IPS-18a (cell line): ENCODE measurements around the gene KCNC4.

Experiments
- H3K27ac ChIP-seq: one replicate; pipeline ENCODE4 v1.5.1; 2013; ENCODE audit warnings: low read length
- H3K27me3 ChIP-seq: one replicate; pipeline ENCODE4 v1.6.1; 2013; ENCODE audit warnings: mild to moderate bottlenecking, low read length; ENCODE audit not compliant: control insufficient read depth, insufficient read depth
- H3K36me3 ChIP-seq: one replicate; pipeline ENCODE4 v1.6.1; 2013; ENCODE audit warnings: low read depth, low read length; ENCODE audit not compliant: control insufficient read depth
- H3K4me1 ChIP-seq: one replicate; pipeline ENCODE4 v1.6.1; 2013; ENCODE audit warnings: low read depth, low read length; ENCODE audit not compliant: control insufficient read depth
- H3K4me3 ChIP-seq: one replicate; pipeline ENCODE4 v1.5.1; 2013; ENCODE audit warnings: low read length
- H3K9ac ChIP-seq: one replicate; pipeline ENCODE4 v1.6.1; 2013; ENCODE audit warnings: mild to moderate bottlenecking, low read length, moderate library complexity
- H3K9me3 ChIP-seq: one replicate; pipeline ENCODE4 v1.6.1; 2013; ENCODE audit warnings: low read depth, low read length; ENCODE audit not compliant: control insufficient read depth

KCNC4 gene

GRCh38 chr1:110215621-110216515 lies 5.8 kb downstream of the KCNC4 start:
- Histone ChIP-seq H3K4me1 (peaks cover 15% of the 10 kb centered on the region), H3K9me3 (no peaks in the 10 kb centered on the region), H3K27me3 (peaks cover 27% of the 10 kb centered on the region), H3K27ac (no peak overlapping the region), H3K36me3 (no peaks in the 10 kb centered on the region), H3K4me3 (no peak overlapping the region), H3K9ac (no peak overlapping the region)

GRCh38 chr1:110216844-110217444 lies 6.8 kb downstream of the KCNC4 start:
- Histone ChIP-seq H3K27me3 (peaks cover 16% of the 10 kb centered on the region), H3K4me1 (peaks cover 15% of the 10 kb centered on the region), H3K4me3 (no peak overlapping the region), H3K27ac (no peak overlapping the region), H3K9ac (no peak overlapping the region), H3K36me3 (no peaks in the 10 kb centered on the region), H3K9me3 (no peaks in the 10 kb centered on the region)

- no peaks in the 10 kb centered on the region for H3K9me3 ChIP-seq
- peaks cover 4% of the 10 kb centered on the region for H3K27me3 ChIP-seq
- peaks cover 5% of the 10 kb centered on the region for H3K4me1 ChIP-seq
- H3K36me3 ChIP-seq, result no peaks in the 10 kb centered on the region
- H3K9ac ChIP-seq, result no peak overlapping the region
- H3K4me3 ChIP-seq, result no peak overlapping the region
- H3K27ac ChIP-seq, result no peak overlapping the region
Observed at GRCh38 chr1:110218137-110218536, 8.0 kb downstream of the KCNC4 start.

GRCh38 chr1:110218739-110219138 lies 8.6 kb downstream of the KCNC4 start:
- no peak overlapping the region for H3K4me3 ChIP-seq

GRCh38 chr1:110220324-110220723 lies 10.2 kb downstream of the KCNC4 start:
- H3K36me3 ChIP-seq, result no peaks in the 10 kb centered on the region
- no peak overlapping the region for H3K9ac ChIP-seq
- no peaks in the 10 kb centered on the region for H3K4me1 ChIP-seq
- no peak overlapping the region for H3K4me3 ChIP-seq
- no peaks in the 10 kb centered on the region for H3K27me3 ChIP-seq
- no peak overlapping the region for H3K27ac ChIP-seq
- H3K9me3 ChIP-seq, result no peaks in the 10 kb centered on the region

More at GRCh38 chr1:110218739-110219138, 8.6 kb downstream of the KCNC4 start:
- no peaks in the 10 kb centered on the region for H3K4me1 ChIP-seq
- H3K36me3 ChIP-seq, result no peaks in the 10 kb centered on the region
- H3K27me3 ChIP-seq, result no peaks in the 10 kb centered on the region
- H3K9me3 ChIP-seq, result no peaks in the 10 kb centered on the region
- H3K9ac ChIP-seq, result no peak overlapping the region
- no peak overlapping the region for H3K27ac ChIP-seq

- H3K4me1 ChIP-seq, result no peaks in the 10 kb centered on the region
- H3K27ac ChIP-seq, result no peak overlapping the region
- H3K27me3 ChIP-seq, result no peaks in the 10 kb centered on the region
- no peaks in the 10 kb centered on the region for H3K9me3 ChIP-seq
- H3K9ac ChIP-seq, result no peak overlapping the region
- no peak overlapping the region for H3K4me3 ChIP-seq
- H3K36me3 ChIP-seq, result no peaks in the 10 kb centered on the region
Observed at GRCh38 chr1:110221119-110221518, 11.0 kb downstream of the KCNC4 start.

GRCh38 chr1:110223127-110223526 lies 13.0 kb downstream of the KCNC4 start:
- Histone ChIP-seq H3K27me3 (no peaks in the 10 kb centered on the region), H3K27ac (no peak overlapping the region), H3K4me3 (no peak overlapping the region), H3K9ac (no peak overlapping the region), H3K9me3 (no peaks in the 10 kb centered on the region), H3K36me3 (no peaks in the 10 kb centered on the region), H3K4me1 (no peaks in the 10 kb centered on the region)

GRCh38 chr1:110223581-110223980 lies 13.5 kb downstream of the KCNC4 start:
- H3K9me3 ChIP-seq, result no peaks in the 10 kb centered on the region
- no peak overlapping the region for H3K4me3 ChIP-seq
- no peaks in the 10 kb centered on the region for H3K27me3 ChIP-seq
- H3K27ac ChIP-seq, result no peak overlapping the region
- no peak overlapping the region for H3K9ac ChIP-seq
- no peaks in the 10 kb centered on the region for H3K36me3 ChIP-seq
- no peaks in the 10 kb centered on the region for H3K4me1 ChIP-seq

GRCh38 chr1:110224240-110224995 lies 14.3 kb downstream of the KCNC4 start:
- Histone ChIP-seq H3K9ac (no peak overlapping the region), H3K27me3 (no peaks in the 10 kb centered on the region), H3K27ac (no peak overlapping the region), H3K36me3 (no peaks in the 10 kb centered on the region), H3K9me3 (no peaks in the 10 kb centered on the region), H3K4me1 (no peaks in the 10 kb centered on the region), H3K4me3 (no peak overlapping the region)

- Histone ChIP-seq H3K9ac (no peak overlapping the region), H3K27ac (no peak overlapping the region), H3K4me3 (no peak overlapping the region), H3K4me1 (no peaks in the 10 kb centered on the region), H3K36me3 (no peaks in the 10 kb centered on the region), H3K27me3 (no peaks in the 10 kb centered on the region), H3K9me3 (no peaks in the 10 kb centered on the region)
Observed at GRCh38 chr1:110225212-110225611, 15.1 kb downstream of the KCNC4 start.

- H3K9ac ChIP-seq, result no peak overlapping the region
- no peaks in the 10 kb centered on the region for H3K9me3 ChIP-seq
- H3K4me3 ChIP-seq, result no peak overlapping the region
- H3K4me1 ChIP-seq, result no peaks in the 10 kb centered on the region
- no peaks in the 10 kb centered on the region for H3K36me3 ChIP-seq
- no peaks in the 10 kb centered on the region for H3K27me3 ChIP-seq
- H3K27ac ChIP-seq, result no peak overlapping the region
Observed at GRCh38 chr1:110225756-110226404, 15.8 kb downstream of the KCNC4 start.
